Esophagus (tissue), 2 donors: ENCODE results near the gene NPW. TPM values are rescaled to one million over a fixed set of nuclear protein-coding genes. Genes with fewer than 3 reads are reported as not detected.

Experiments
- H3K27ac ChIP-seq, 2 donors: one replicate each; pipeline ENCODE4 v1.5.1; 2013; ENCODE audit warnings: low read depth in 2 of 2, mild to moderate bottlenecking in 2 of 2, inconsistent platforms in 1 of 2, low read length in 1 of 2, moderate library complexity in 1 of 2
- H3K27me3 ChIP-seq, 2 donors: one replicate each; pipeline ENCODE4 v1.6.1; 2013; ENCODE audit warnings: low read length in 2 of 2, control low read depth in 1 of 2, mild to moderate bottlenecking in 1 of 2; ENCODE audit not compliant: insufficient read depth in 2 of 2, control insufficient read depth in 1 of 2
- H3K36me3 ChIP-seq, 2 donors: one replicate each; pipeline ENCODE4 v1.6.1; 2013; ENCODE audit warnings: low read length in 1 of 2; ENCODE audit not compliant: control insufficient read depth in 2 of 2, insufficient read depth in 2 of 2
- H3K4me1 ChIP-seq, 2 donors: one replicate each; pipeline ENCODE4 v1.6.1; 2013; ENCODE audit warnings: low read length in 1 of 2; ENCODE audit not compliant: control insufficient read depth in 2 of 2, insufficient read depth in 2 of 2
- H3K4me3 ChIP-seq, 2 donors: one replicate each; pipeline ENCODE4 v1.5.1; 2013; ENCODE audit warnings: low read length in 2 of 2, mild to moderate bottlenecking in 2 of 2, low read depth in 1 of 2, moderate library complexity in 1 of 2
- H3K9me3 ChIP-seq, 2 donors: one replicate each; pipeline ENCODE4 v1.6.1; 2013; ENCODE audit warnings: mild to moderate bottlenecking in 2 of 2, low read depth in 1 of 2, low read length in 1 of 2, moderate library complexity in 1 of 2; ENCODE audit not compliant: control insufficient read depth in 2 of 2, insufficient read depth in 1 of 2
- WGBS, 2 donors: extraction: QIAGEN DNeasy Blood & Tissue Kit; methylation state at CpG; one replicate each; pipeline ENCODE4 v1.1.7; 2013; 5-methylcytosine and 5-hydroxymethylcytosine counted together
- polyA plus RNA-seq, 2 donors: library from polyadenylated mRNA; stranded (reverse); fragments of 200-250 nt; gene quantifications; one replicate each; pipeline ENCODE4 v1.2.3, GENCODE V29; 2013
- donor health status: healthy with polysubstance abuse.
- donor health status: Bipolar disorder and iron deficiency.

NPW gene
- polyA plus RNA-seq, 2 donors, result 0.22 to 0.53 TPM

DNA sequence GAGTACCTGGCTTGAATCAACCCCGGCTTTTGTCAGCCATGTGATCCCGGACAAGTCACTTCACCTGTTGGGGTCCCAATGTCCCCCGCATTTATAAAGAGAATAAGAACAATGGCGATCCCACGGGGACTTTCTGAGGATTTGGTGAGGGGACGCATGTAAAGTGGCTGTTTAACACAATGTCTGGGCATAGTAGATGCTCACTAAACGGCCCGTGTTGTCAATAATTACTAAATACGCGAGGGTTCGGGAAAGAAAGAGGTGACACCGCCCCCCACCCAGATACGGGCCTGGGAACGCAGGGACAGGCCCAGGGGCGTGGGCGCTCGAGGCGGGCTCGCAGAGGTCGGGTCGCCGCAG lies 28.0 kb upstream of the NPW start:
- peaks cover 0 to 4% of the 10 kb centered on the region in 2 donors for H3K9me3 ChIP-seq
- H3K27ac ChIP-seq, result peak overlapping the region in 1 of 2 donors; percentile 65
- peak overlapping the region; percentile 9 to 49 for H3K4me3 ChIP-seq
- 13% methylated on average over 21 to 22 of the region's 22 CpGs for WGBS, 2 donors
- H3K27me3 ChIP-seq, result peaks cover 0 to 18% of the 10 kb centered on the region in 2 donors
- H3K36me3 ChIP-seq, result peaks cover 0 to under 1% of the 10 kb centered on the region in 2 donors
- H3K4me1 ChIP-seq, result peaks cover 7 to 27% of the 10 kb centered on the region in 2 donors

DNA sequence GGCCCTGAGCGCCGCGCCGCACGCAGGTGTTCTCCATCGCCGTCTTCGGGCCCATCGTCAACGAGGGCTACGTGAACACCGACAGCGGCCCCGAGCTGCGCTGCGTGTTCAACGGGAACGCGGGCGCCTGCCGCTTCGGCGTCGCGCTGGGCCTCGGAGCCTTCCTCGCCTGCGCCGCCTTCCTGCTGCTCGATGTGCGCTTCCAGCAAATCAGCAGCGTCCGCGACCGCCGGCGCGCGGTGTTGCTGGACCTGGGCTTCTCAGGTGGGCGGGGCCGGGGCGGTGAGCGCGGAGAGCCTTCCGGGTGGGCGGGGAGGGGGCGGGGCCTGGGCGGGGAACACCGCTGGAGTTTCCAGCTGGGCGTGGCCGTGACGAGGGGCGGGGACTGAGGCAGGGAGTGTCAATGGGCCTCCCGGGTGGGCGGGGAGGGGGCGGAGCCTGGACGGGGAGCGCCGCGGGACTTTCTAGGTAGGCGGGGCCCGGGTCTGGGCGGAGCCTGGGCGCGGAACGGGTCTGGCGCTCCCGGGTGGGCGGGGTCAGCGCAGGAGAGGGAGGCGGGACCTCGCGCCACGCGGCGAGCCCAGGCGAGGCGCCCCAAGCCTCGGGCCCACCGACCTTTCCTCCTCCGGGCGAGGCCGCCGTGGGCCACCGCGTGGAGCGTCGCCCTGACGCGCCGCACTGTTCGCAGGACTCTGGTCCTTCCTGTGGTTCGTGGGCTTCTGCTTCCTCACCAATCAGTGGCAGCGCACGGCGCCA lies 27.5 kb upstream of the NPW start:
- Histone ChIP-seq H3K4me1 (peaks cover 7 to 27% of the 10 kb centered on the region in 2 donors), H3K27ac (peak overlapping the region in 1 of 2 donors; percentile 65)
- WGBS, 2 donors, result 7 to 11% methylated on average over 52 to 96 of the region's 96 CpGs

DNA sequence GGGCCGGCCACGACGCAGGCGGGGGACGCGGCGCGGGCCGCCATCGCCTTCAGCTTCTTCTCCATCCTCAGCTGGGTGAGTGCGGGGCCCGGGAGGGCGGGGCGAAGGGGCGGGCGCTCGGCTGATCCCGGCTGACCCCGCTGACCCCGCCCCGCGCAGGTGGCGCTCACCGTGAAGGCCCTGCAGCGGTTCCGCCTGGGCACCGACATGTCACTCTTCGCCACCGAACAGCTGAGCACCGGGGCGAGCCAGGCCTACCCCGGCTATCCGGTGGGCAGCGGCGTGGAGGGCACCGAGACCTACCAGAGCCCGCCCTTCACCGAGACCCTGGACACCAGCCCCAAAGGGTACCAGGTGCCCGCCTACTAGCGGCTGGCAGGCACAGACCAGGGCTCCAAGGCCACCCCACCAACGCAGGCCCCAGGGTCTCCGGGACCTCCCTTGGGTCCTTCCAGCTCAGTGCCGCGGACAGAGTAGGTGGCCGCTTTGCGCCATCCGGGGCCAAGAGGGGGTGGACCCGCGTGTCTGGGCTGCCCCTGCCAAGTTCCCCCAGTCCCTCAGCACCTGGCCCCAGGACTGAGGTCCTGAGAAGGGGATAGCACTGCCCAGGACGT lies 26.8 kb upstream of the NPW start:
- H3K36me3 ChIP-seq, result peaks cover 0 to 6% of the 10 kb centered on the region in 2 donors
- H3K4me1 ChIP-seq, result peaks cover 7 to 27% of the 10 kb centered on the region in 2 donors
- H3K9me3 ChIP-seq, result peaks cover 0 to 4% of the 10 kb centered on the region in 2 donors
- peak overlapping the region in 1 of 2 donors; percentile 76 for H3K27ac ChIP-seq
- H3K27me3 ChIP-seq, result peaks cover 0 to 18% of the 10 kb centered on the region in 2 donors
- WGBS, 2 donors, result 53 to 63% methylated on average over 43 to 50 of the region's 50 CpGs
- no peak overlapping the region for H3K4me3 ChIP-seq

More for the DNA sequence above, 27.5 kb upstream of the NPW start:
- peaks cover 0 to 4% of the 10 kb centered on the region in 2 donors for H3K9me3 ChIP-seq
- peaks cover 0 to 2% of the 10 kb centered on the region in 2 donors for H3K36me3 ChIP-seq
- H3K27me3 ChIP-seq, result peaks cover 0 to 18% of the 10 kb centered on the region in 2 donors
- peak overlapping the region; percentile 9 to 49 for H3K4me3 ChIP-seq

DNA sequence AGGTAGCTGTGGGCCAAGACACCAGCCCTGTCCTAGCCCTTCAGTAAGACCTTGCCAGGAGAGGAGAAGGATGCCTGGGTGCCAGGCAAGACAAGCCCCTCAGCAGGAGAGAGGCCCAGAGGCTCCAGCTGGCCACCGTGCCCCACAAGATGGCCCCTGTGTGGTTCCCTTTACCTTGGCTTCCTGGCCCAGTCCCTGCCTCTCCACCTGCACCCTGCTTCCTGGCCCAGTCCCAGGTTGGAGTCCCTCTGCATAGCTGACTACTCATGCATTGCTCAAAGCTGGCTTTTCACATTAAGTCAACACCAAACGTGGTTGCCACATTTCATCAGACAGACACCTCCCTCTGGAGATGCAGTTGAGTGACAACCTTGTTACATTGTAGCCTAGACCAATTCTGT lies 25.9 kb upstream of the NPW start:
- Histone ChIP-seq H3K27me3 (peaks cover 0 to 18% of the 10 kb centered on the region in 2 donors), H3K4me1 (peaks cover 7 to 27% of the 10 kb centered on the region in 2 donors), H3K27ac (peak overlapping the region; percentile 52 to 76), H3K4me3 (no peak overlapping the region), H3K9me3 (peaks cover 0 to 4% of the 10 kb centered on the region in 2 donors), H3K36me3 (peaks cover 0 to 15% of the 10 kb centered on the region in 2 donors)
- 55% methylated on average over 2 of the region's 2 CpGs for WGBS, 2 donors

GRCh38 chr16:1997494-1998359 lies 21.9 kb upstream of the NPW start:
- no peaks in the 10 kb centered on the region for H3K27me3 ChIP-seq
- no peak overlapping the region for H3K4me3 ChIP-seq
- no peaks in the 10 kb centered on the region for H3K9me3 ChIP-seq
- 73 to 77% methylated on average over 26 of the region's 26 CpGs for WGBS, 2 donors
- H3K36me3 ChIP-seq, result peaks cover 15 to 52% of the 10 kb centered on the region in 2 donors
- H3K27ac ChIP-seq, result peak overlapping the region; percentile 68 to 74
- peaks cover 0 to 10% of the 10 kb centered on the region in 2 donors for H3K4me1 ChIP-seq

- Histone ChIP-seq H3K27ac (peak overlapping the region; percentile 29 to 74), H3K27me3 (no peaks in the 10 kb centered on the region), H3K4me1 (peaks cover 0 to 9% of the 10 kb centered on the region in 2 donors), H3K9me3 (no peaks in the 10 kb centered on the region), H3K36me3 (peaks cover 15 to 59% of the 10 kb centered on the region in 2 donors), H3K4me3 (no peak overlapping the region)
- WGBS, 2 donors, result 85 to 87% methylated on average over 27 of the region's 27 CpGs
Observed at GRCh38 chr16:1998360-1998835, 21.2 kb upstream of the NPW start.

GRCh38 chr16:1998852-1999801 lies 20.5 kb upstream of the NPW start:
- Histone ChIP-seq H3K4me3 (no peak overlapping the region), H3K27ac (peak overlapping the region; percentile 20 to 21), H3K27me3 (no peaks in the 10 kb centered on the region), H3K9me3 (no peaks in the 10 kb centered on the region), H3K4me1 (peaks cover 2 to 11% of the 10 kb centered on the region in 2 donors), H3K36me3 (peaks cover 15 to 60% of the 10 kb centered on the region in 2 donors)
- WGBS, 2 donors, result 93 to 94% methylated on average over 39 of the region's 39 CpGs

- Histone ChIP-seq H3K27ac (no peak overlapping the region), H3K36me3 (peaks cover 15 to 62% of the 10 kb centered on the region in 2 donors), H3K4me3 (peak overlapping the region in 1 of 2 donors; percentile 13), H3K27me3 (no peaks in the 10 kb centered on the region), H3K9me3 (no peaks in the 10 kb centered on the region), H3K4me1 (peaks cover 5 to 18% of the 10 kb centered on the region in 2 donors)
- WGBS, 2 donors, result 85 to 86% methylated on average over 27 to 28 of the region's 28 CpGs
Observed at GRCh38 chr16:1999866-2000514, 19.6 kb upstream of the NPW start.
